Stimulated activated CD4-positive, alpha-beta T cell treated with anti-CD3 and anti-CD28 coated beads, Interleukin-2, amount 100 ng/mL, for 48 hours (primary cell): ENCODE data around the gene CDA.
"Not testable (repeated sequence)": the region's sequence is repeated elsewhere in the genome, so short reads cannot be mapped to it uniquely, and the experiment has no call there.

Experiments used
- DNase-seq, 2 donors: peaks; one replicate each; pipeline ENCODE4 v3.0.0-alpha.2; 2020

CDA gene

DNA sequence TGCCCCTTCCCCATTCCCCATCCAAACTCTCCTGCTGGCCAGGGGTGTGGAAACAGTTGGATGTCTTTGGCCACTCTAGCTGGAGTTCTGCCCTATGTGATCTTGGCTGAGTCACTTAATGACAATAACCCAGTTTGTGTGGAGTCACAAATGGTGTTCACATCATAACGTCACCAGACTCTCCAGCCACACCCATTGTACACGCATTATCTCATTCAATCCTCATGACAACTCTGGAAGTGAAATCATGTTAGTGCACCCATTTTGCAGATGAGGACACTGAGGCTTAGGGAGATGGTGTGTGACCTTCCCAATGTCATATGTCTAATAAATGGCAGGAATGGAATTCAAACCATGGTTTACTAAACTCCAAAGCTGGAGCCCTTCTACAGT, 1.2 kb upstream of the CDA start:
- no peak for DNase-seq

- DNase-seq = no peak
Observed at GRCh38 chr1:20589331-20590278, 708 bp downstream of the CDA start.

DNA sequence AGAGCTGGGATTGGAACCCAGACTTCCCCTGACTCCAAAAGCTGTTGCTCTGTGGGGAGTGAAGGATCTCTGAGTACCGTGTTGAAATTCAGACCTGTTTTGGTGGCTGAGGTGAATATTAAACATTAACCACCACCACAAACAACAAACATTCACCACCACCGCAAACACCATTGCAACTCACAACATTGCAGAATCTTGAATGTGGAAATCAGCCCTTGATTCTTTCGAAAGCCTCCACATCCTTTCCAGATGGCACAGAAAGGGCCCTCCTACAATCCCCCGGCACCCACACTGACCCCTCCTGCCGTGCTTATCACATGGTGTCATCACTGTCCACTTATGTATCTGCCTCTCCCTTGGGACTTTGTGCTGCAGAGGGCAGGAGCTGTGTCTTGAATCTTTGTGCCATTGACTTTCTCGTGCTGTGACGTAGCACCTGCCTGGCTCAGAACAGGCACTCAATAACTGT, 1.4 kb downstream of the CDA start:
- DNase-seq = no peak

DNA sequence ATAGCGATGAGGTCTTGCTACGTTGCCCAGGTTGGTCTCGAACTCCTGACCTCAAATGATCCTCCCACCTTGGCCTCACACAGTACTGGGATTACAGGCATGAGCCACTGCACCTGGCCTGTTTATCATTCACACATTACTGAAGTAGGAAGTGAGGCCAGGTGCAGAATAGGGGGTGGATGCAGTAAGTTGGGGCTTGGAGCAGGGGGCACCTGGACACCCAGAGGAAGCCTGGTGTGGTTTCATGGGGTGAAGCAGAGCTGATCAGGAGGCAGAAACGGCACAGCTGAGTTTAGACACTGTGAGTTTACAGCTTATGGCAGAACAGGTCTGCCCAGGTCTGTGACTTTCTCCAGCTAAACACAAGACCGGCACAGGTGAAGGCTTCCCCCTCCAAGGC, 4.9 kb downstream of the CDA start:
- DNase-seq = no peak

GRCh38 chr1:20594746-20595145, 5.8 kb downstream of the CDA start:
- DNase-seq = no peak

GRCh38 chr1:20596106-20596505, 7.2 kb downstream of the CDA start:
- DNase-seq = no peak

- DNase-seq = no peak
Observed at GRCh38 chr1:20597650-20598049, 8.8 kb downstream of the CDA start.

GRCh38 chr1:20600156-20600555, 11.3 kb downstream of the CDA start:
- no peak for DNase-seq

- no peak for DNase-seq
Observed at GRCh38 chr1:20601129-20601825, 12.4 kb downstream of the CDA start.

- DNase-seq = no peak
Observed at GRCh38 chr1:20602851-20603450, 14.1 kb downstream of the CDA start.

DNA sequence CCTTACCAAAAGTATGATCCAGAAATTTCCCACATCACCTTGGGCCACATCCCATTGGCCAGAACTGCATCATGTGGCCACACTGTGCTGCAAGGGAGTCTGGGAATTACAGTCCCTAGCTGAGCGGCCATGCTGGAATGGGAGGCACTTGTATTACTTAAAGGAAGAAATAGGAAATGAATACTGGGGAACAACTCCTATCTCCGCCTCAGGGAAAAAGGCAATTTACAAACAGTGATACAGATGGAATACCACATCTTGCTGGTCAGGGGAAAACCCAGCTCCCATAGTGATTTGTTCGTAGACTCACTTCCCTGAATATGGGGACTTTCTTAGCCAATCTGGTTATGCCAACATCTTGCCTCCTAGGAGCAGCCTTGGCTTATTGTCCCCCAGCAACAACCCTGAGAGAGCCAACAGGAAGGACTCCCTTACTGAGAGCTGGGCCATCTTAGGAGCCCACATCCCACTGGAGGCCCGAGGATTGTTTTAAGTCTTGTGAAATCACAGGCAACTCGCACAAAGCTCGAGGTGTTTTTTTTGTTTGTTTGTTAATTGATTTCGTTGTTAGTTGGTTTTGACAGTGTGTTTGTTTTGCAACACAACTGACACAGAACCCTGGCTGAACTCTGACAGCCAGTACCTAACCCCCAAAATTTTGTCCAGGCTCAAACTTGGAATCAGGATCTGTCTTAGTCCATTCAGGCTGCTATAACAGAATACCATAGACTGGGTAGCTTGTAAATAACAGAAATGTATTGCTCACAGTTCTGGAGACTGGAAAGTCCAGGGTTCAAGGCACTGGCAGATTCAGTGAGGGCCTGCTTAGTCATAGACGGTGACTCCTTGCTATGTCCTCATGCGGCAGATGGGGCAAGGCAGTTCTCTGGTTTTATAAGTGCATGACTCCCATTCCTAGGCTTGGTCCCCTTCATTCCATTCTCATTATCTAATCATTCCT, 14.9 kb downstream of the CDA start:
- DNase-seq = no peak

GRCh38 chr1:20604678-20605077, 15.8 kb downstream of the CDA start:
- DNase-seq = no peak

- not testable (repeated sequence) for DNase-seq
Observed at GRCh38 chr1:20606801-20607570, 18.1 kb downstream of the CDA start.

DNA sequence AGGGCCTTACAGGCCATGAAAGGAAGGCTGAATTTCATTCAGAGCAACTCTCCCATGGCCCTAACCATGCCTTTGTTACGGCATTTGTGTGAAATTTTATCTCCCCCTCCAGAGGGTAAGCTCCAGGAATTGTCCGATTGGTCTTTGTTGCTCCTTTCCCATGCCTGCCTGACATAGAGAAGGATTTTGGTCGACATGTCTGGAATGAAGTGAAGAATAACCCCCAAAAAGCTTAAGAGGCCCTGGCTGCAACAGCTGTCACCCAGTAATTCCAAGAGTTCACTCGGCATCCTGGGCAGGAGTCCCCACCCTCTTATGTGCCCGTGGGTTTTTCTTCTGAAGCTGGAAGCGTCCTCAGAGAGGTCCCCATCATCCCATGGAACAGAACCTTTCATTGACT, 20.6 kb downstream of the CDA start:
- no peak for DNase-seq

- DNase-seq = no peak
Observed at GRCh38 chr1:20610970-20611369, 22.1 kb downstream of the CDA start.

GRCh38 chr1:20611652-20612051, 22.8 kb downstream of the CDA start:
- no peak for DNase-seq

- DNase-seq = no peak
Observed at GRCh38 chr1:20612221-20612746, 23.4 kb downstream of the CDA start.

DNA sequence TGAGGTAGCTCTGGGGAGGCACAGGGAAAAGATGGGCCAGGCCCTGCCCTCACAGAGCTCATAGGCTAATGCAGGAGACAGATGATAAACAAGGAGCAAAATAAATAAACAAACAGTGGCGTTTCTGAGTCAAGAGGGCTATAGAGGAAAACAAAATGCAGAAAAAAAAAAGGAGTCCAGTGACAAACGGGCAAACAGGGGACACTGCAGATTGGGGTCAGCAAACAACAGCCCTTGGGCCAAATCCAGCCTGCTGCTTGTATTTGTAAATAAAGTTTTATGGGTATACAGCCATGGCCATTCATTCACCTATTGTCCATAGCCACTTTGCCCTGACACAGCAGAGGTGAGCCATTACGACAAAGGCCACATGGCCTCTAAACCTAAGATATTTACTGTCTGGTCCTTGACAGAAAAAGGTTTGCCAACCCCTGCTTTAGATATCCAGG, 25.3 kb downstream of the CDA start:
- DNase-seq = no peak

- DNase-seq = no peak
Observed at GRCh38 chr1:20615946-20616846, 27.3 kb downstream of the CDA start.

DNA sequence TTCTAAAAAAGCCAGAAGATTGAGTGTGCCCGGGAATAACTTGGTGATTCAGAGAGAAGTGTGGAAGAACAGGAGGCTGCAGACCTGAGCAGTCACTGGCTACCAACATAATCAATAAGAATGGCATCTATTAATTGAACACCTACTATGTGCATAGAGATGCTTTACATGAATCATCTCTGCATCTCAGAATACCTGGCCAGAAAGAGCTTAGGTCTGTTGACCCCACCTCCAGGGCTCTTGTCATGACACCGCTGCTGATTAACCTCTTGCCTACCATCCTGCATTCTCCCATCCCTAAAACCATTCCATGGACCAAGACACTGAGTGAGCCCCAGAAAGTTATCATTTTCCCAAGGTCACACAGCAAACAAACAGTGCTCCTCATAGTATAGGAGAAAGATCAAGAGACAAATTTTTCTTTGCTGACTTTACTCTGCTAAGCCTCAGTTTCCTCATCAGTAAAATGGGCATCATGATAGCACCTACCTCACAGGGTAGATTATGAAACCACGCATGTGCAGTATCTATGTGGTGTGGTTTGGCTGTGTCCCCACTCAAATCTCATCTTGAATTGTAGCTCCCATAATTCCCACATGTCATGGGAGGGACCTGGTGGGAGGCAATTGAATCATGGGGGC, 28.1 kb downstream of the CDA start:
- DNase-seq = no peak
